PC-9 (cell line): ENCODE data around the gene GPC5.

ENCODE experiments used
- EZH2 ChIP-seq: fragments of 200-600 bp; sonication (generic); IDR thresholded peaks from 2 replicates; pipeline ENCODE4 v1.8.0; 2017; ENCODE audit warnings: antibody characterized with exemption, low read depth
- TF ChIP-seq, protein P1 (sequence below): fragments of 200-600 bp; sonication (generic); conservative IDR thresholded peaks from 2 replicates; pipeline ENCODE4 v1.6.1; 2017; ENCODE audit warnings: mixed run types, antibody characterized with exemption, mild to moderate bottlenecking, moderate library complexity

DNA sequence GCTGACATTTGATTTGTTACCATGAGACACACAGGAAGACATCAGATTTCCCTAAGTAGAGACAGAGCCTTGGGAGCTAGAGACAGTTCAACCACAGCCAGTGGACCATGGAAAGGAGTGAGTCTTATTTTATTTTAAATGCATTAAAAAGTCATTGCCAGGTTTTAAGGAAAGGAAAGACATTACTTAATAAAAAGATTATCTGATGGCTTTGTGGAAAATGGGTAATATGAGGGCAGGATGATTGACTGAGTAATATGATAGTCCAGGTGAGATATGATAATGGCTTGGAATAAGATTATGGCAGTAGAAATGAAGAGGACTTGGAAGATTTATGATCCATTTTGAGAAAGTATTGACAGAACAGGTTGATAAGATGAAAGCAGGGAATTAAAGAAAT lies 580.1 kb downstream of the GPC5 start:
- TF ChIP-seq, protein P1, sequence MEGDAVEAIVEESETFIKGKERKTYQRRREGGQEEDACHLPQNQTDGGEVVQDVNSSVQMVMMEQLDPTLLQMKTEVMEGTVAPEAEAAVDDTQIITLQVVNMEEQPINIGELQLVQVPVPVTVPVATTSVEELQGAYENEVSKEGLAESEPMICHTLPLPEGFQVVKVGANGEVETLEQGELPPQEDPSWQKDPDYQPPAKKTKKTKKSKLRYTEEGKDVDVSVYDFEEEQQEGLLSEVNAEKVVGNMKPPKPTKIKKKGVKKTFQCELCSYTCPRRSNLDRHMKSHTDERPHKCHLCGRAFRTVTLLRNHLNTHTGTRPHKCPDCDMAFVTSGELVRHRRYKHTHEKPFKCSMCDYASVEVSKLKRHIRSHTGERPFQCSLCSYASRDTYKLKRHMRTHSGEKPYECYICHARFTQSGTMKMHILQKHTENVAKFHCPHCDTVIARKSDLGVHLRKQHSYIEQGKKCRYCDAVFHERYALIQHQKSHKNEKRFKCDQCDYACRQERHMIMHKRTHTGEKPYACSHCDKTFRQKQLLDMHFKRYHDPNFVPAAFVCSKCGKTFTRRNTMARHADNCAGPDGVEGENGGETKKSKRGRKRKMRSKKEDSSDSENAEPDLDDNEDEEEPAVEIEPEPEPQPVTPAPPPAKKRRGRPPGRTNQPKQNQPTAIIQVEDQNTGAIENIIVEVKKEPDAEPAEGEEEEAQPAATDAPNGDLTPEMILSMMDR: no peak
- TF ChIP-seq EZH2: no peak
